GM21529 (cell line): ENCODE data around the gene ALKAL2.
"Not testable (repeated sequence)": the region's sequence is repeated elsewhere in the genome, so short reads cannot be mapped to it uniquely, and the experiment has no call there.

Experiments used
- ATAC-seq: cut with Tn5 transposase; IDR thresholded peaks from one replicate; pipeline ENCODE4 v1.9.1; 2021; ENCODE audit not compliant: unreplicated experiment

ALKAL2 gene, protein sequence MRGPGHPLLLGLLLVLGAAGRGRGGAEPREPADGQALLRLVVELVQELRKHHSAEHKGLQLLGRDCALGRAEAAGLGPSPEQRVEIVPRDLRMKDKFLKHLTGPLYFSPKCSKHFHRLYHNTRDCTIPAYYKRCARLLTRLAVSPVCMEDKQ

DNA sequence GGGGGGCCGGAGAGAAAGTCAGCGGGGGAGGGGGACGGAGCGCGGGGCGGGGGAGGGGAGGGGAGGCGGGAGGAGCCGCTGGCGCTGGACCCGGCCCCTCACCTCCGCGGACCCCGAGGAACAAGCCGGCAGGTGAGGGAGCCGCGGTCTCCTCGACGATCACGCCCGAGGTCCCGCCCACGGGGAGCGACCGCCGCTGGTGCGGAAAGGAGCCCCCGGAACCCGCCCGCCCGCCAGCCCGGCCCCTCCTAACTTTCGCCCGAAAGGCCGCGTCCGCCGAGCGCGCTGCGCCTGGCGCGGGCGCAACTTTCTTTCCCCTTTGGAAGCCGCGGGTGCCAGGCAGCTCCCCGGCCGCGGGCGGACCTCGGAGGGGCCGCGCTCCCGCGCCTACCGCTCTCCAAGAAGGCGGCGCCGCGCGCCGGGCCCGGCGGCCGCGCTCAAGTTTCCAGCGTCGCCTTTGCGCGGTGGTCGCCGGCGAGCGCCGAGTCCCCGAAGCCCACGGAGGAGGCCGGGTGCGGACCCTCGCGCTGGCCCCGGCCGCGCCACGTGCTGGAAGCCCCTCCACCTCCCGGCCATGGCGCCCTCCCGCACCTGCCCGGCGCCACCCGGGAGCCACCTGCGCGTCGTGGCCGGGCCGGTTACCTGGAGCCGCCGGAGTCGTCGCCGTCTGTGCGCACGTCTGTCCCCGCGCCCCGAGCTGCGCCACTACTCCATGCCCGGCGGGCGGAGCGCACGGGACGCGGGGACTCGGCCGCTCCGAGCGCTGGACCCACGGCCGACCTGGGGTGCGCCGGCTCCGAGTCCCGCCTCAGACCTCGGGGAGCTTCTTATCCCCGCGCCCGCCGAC, at the start of gene ALKAL2:
Gene ALKAL2 (minus strand): TSS at position 181 of the 847 bp plus-strand sequence. CDS start 256 bp downstream, outside the sequence.
- no peak for ATAC-seq

DNA sequence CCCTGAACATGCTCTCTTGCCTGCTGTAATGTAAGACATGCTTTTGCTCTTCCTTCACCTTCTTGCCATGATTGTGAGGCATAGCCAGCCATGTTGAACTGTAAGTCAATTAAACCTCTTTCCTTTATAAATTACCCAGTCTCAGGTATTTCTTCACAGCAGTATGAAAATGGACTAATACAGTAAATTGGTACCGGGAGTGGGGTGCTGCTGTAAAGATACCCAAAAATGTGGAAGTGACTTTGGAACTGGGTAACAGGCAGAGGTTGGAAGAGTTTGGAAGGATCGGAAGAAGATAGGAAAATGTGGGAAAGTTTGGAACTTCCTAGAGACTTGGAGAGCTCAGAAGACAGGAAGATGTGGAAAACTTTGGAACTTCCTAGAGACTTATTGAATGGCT, 49.1 kb upstream of the ALKAL2 start:
- ATAC-seq, result not testable (repeated sequence)

DNA sequence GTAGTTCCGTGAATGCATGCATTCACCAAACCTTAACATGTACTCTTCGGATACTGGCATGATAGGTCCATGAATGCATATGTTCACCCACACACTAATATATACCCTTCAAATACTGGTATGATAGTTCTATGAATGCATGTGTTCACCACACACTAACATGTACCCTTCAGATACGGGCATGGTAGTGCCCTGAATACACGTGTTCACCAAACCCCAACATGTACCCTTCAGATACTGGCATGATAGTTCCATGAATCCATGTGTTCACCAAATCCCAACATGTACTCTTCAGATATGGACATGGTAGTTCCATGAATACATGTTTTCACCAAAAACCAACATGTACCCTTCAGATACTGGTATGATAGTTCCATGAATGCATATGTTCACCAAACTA, 48.5 kb upstream of the ALKAL2 start:
- no peak for ATAC-seq

DNA sequence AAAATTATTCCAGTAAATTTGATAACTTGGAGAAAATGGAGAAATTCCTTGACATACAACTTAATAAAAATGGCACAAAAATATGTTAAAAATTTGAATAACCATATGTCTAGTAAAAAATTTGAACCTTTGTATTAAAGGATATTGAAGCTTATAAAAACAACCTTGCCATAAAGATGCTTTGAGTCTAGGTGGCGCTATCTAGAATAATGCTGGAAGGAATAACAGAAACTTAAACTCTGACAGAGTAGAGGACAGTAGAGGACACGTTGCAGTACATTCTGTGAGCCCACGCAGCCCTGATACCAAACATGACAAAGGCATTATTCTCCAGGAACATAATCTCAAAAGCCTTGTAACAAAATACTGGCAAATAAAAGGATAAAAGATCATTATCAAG, 44.7 kb upstream of the ALKAL2 start:
- no peak for ATAC-seq

DNA sequence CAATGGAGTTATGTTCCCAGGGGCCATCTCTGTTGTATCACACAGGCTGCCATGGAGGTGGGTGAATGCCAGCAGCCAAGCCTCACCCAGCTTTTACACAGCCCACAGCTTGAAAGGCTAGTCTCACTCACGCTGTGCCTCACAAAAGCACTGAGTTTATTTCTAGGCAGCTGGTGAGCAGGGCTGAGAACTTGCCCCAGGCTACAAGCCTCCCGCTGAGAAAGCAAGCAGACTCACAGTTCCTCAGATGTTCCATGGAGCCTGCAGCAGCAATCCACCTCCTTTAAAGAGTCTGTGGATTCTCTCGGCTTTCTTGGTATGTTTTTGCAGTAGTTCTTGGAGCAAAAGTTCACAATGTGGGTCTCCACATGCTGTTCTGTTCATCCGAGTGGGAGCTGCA, 40.9 kb upstream of the ALKAL2 start:
- ATAC-seq, result no peak

DNA sequence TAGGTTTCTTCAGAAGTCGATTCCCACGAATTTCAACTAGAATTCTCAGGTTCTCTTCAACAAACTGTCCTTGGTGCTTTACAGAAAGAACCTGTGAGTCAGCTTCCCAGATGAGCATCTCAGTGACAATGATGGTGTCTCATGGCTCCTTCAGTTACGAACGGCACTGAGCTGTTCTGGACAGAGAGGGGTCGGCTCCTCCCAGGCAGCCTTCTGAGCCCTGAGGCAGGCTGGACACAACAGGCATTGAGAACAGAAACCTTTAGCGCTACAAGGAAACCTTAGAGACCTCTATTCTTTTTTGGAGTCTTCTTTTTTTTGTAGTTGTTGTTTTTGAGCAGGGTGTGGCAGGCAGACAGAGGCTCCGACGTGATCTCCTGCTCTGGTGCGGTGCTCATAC, 35.1 kb upstream of the ALKAL2 start:
- no peak for ATAC-seq

DNA sequence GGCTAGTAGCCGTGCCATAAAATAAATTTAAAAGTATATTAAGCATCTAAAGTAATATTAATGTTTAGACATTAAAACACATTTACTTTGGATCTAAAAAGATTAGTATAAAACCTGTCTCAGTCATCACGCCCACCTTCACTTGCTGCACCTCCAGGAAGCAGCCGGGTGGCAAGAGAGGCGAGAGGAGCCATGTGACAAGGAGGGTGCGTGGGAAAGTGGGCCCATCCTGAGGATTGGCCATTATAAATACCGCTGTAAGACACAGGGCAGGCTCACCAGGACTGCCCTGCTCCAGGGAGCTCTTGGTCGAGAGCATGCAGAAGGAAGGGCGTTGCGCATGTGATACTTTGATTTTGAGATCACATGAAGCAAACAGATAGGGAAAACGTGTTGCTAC, 34.4 kb upstream of the ALKAL2 start:
- no peak for ATAC-seq

DNA sequence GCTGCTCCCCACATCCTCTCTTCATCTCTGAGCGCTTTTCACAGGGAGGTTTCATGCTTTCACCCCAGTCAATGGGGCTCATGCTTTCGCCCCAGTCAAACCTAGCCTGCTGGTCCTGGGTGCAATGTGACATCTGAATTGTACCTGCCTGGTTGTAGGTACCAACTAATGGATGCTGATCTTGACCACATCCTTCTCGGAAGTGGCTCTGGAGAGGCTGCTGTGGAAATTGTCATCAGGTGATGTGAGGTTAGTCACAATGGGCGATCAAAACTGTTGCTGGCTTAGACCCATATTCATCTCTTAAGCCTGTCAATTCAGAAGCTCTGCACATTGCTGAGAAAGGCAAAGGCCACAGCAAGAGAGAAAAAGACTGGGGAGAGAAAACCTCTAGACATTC, 32.7 kb upstream of the ALKAL2 start:
- no peak for ATAC-seq

DNA sequence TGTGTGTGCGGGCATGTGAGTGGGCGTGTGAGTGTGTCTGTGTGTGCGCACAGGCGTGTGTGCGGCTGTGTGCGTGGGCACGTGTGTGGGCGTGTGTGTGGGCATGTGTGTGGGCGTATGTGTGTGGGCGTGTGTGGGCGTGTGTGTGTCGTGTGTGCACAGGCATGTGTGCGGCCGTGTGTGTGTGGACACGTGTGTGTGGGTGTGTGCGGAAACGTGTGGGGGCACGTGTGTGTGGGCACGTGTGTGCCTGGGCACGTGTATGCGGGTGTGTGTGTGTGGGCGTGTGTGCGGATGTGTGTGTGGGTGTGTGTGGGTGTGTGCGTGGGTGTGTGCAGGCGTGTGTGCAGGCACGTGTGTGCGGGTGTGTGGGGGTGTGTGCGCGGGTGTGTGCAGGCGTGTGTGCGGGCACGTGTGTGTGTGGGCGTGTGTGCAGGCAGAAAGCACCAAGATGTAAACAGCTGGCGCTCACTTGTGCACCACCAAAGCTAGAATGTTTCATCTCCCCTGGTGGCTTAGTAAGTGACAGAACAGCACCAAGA, 31.2 kb upstream of the ALKAL2 start:
- ATAC-seq, result no peak

DNA sequence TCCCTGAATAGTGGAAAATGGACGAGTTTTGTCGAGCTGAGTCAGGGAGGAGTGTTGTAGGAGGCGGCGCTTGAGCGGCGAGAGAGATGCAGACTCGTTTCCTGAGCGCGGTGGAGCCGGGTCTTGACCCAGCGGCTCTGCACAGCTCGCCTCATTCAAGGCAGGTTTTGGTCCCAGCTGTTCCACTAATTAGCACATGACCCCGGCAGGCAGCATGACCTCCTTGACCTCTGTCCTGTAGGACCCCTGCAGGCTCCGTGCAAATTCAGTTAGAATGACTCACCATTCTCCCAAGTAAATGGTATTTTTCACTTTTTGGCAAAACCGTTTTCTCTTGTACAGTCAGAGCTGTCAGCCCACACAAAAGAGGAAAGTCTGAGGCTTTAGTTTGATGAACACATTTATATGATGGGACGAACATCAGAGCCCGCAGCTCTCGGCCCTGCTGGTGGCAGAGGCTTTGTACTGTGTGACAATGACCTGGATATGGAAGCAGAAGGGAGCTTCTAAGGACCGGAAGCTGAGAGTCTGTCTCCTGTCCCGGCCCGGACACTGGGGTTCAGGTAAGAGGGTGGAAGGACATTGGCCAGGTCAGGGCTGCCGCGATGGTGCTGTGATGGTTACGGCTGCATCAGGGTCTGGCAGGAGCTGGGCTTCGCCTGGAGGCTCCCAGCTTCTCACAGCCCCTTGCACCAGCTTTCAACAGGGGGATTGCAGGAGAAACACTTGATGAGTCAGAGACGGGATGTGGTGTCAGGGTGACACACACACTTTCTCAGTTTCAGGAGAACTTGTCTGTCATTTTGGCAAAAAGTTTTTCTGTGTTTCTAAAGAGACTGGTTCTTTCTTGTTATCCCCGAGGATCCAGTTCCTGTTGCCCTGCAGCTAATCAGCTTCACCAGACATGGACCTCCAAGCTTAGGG, 29.9 kb upstream of the ALKAL2 start:
- no peak for ATAC-seq

DNA sequence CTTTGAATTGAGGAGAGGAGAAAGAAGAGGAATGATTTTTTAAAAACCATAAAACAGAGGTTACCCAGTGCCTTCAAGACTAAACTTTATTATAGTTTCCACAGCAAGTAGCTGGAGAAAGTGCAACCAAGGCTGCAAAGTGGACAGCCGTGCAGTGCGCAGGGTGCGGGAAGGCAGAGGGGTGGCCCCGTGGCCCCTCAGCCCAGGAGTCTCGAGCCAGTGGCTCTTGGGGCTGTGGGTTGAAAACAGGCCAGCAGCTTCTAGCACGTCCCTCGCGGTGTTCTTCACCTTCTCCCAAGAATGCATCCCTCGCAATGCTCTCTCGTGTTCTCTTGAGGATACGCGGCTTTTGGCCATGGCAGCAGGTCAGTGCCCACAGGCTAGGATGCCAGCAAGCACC, 28.5 kb upstream of the ALKAL2 start:
- ATAC-seq, result no peak

DNA sequence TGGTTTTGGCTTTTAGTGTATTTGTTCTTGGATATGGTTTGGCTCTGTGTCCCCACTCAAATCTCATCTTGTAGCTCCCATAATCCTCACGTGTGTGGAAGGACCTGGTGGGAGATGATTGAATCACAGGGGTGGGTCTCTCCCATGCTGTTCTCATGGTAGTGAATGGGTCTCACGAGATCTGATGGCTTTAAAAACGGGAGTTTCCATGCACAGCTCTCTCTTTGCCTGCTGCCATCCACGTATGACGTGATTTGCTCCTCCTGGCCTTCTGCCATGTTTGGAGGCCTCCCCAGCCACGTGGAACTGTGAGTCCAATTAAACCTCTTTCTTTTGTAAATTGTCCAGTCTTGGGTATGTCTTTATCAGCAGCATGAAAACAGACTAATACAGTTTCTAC, 28.0 kb upstream of the ALKAL2 start:
- not testable (repeated sequence) for ATAC-seq

DNA sequence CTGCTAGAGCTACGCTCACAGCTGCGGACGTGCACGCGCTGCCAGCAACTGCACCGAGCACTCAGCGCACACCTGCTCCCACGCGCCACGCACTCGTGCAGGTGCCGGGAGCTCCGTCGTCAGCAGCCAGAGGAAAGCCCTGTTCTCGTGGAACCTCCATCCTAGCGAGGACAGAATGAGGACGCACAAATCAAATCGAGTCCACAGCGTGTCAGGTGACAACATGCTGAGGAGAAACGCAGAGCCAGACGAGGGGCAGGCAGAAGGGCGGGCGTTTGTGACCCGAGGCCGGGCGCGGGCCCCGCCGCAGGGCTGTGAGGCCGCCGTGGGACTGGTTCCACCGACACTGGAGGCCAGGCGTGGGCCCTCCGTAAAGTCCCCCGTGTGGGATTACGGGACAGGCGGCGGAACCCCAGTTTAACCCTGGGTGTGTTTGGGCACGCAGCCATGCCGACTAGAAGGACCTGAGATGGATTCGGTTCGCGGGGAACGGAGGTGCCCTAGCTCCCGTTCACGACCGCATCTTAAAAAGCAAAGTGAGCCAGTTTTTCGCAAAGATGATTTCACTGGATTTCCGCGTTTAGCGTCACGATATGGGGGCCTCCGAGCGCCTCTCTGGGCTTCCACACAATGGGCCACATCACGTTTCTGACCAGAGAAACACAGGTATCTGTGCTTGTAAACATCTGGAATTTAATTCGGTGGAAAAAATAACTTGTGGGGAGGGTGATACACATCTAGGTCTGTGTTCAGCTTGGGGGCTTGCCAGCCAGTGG, 26.9 kb upstream of the ALKAL2 start:
- no peak for ATAC-seq

DNA sequence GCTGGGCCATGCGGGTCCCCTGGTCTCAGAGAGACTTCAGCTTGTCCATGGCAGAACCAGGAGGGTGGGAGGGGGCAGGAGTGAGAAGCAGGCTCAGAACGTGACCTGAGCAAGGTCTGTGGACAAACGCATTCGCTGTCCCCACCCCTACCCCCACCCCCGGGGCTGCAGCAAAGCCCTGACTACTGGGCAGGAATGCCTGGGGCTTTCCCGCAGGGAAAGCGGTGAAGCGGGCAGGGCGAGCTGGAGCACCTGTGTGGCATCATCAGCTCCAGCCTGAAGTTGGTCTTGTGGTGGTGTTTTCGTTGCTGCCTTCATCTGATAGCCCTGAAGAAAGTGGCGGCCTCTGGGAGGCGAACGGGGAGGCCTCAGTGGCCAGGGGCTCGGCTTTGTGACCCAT, 26.1 kb upstream of the ALKAL2 start:
- ATAC-seq, result no peak

DNA sequence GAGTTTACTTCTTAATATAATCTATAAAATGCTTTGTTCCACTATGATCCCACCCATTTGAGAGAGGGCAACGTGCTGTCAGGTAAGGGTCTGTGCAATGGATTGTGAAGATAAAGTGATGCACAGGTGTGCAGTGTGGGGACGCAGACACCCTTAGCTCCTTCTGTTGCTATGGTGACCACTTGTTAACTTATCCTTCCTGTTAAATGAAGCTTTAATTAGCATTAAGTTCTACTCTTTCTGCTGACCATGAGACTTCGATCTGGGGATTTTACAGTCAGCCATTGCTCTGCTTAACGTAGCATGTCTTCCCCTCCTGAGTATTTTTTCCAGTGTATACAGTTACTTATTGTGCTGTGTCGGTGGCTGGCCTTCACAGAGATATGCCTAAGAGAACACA, 23.1 kb upstream of the ALKAL2 start:
- no peak for ATAC-seq

DNA sequence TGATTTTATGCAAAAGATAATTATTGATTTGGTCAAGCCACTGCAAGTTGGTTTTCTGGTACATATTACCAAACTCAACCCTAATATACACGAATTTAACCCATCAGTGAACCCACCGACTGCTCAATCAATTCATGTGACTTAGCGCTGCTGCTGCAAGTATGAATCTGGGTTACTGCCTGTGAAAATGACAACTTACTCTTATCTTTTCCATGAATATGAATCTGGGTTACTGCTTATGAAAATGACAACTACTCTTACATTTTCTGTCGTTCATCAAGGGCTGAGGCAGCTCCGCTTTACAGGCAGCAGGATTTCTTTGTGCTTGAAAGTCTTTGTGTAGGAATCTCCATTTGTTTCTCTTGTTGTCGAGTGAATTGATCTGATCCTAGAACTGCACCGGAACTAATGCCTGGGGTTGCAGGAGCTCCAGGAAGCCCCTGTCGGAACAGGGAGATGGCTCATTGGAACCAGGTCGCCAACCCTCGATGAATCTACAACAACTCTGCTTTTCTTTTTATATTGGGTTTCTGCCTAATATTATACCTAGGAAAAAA, 22.1 kb upstream of the ALKAL2 start:
- ATAC-seq, result no peak

DNA sequence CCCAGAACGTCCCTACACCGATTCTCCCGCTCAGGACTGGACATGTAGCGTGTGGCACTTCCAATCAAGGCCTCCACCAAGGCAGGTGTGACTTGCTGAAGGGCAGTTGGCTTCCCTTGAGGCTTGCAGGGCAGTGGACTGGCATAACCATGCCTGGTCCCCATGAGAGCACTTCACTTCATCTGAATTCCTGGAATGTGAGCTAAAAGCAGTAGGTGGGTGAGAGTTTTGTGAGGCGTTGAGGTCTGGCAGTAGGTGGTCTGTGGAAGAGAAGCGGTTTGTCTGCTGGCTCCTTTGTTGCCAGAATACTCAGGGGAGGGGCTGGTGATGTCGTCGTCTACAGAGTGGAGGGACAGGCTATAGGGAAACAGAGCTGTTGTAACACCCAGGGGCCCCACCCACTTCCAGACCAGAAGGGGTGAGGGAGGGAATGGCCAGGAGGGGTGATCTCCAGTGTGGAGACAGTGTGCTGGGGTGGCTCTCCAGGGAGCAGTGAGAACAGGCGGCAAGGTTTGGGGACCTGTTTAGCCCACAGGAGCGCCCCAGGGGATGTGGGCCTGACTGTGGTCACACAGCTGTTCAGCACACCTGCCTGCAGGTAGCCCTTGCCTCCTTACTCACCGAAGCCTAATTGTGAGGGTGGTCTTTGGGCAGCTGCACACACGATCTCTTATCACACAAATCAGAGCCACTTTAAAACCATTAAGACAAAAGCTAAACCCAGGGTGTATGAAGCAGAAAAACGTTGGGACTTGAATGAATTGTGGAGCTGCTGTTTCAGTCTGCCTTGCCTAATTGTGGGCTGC, 21.5 kb upstream of the ALKAL2 start:
- ATAC-seq, result no peak

DNA sequence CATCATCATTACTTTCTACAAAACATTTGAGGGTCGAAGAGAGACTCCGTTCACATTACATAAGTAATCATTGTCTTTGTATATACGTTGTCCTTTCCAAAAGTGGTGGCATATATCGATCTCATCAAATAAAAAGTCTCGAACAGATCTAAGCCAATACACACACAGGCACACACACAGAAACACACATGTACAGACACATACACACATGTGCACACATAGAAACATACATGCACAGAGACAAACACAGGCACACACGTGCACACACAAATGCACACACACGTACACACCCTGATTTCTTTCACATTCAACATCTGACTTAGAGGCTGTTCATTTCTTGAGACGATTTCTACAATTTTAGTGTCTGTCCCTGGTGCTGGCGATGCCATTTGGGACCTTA, 17.5 kb upstream of the ALKAL2 start:
- no peak for ATAC-seq

DNA sequence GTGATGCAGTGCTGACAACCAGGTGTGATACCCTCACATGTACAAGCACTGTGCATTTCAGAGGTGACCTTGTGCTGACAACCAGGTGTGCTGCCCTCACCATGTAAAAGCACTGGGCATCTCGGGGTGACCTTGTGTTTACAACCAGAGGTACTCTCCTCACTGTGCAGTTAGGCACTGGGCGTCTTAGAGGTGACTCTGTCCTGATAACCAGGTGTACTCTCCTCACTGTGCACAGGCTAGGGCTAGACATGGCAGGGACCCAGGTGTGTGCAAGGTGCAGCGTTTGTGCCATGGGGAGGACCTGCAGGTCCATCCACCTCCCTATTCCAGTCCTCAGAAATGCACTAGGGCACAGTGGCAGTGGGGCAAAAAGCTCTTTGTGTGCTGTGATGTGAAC, 8.5 kb upstream of the ALKAL2 start:
- ATAC-seq, result no peak

DNA sequence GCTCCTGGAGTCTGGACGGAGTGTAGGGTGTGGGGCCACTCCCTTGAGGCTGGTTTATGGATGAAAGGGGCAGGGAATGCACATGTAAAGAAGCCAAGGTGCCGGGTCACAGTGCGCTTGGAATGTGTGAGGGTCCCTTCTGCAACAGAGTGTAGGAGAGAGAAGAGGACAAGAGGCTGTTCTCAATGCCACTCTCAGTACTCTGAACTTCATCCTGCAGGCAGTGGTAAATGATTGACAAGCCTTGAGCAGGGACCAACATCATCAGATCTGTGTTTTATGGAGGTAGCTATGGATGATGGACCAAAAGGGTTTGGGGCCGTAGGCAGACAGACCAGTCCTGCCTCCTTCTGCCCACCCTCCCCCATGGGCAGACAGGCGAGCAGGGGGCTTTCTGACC, 7.2 kb upstream of the ALKAL2 start:
- no peak for ATAC-seq
